A549 (cell line): ENCODE measurements around the gene ZNF286A. TPM values are rescaled to one million over a fixed set of nuclear protein-coding genes. Genes with fewer than 3 reads are reported as not detected.
A peak's percentile ranks its signal among the peaks of the same experiment; 100 is the strongest.
"Not testable (repeated sequence)": the region's sequence is repeated elsewhere in the genome, so short reads cannot be mapped to it uniquely, and the experiment has no call there.

Experiments used
- ATAC-seq, 2 experiments: fragments of 200-7000 bp in 1 of 2; fragments of >200 bp in 1 of 2; cut with Nextera tagmentation in 1 of 2; cut with Tn5 transposase in 1 of 2; 3 replicates each; pipeline versions ENCODE4 v1.8.0 to v1.9.1; 2018 to 2020; ENCODE audit warnings: mild to moderate bottlenecking in 1 of 2, moderate library complexity in 1 of 2
- CTCF ChIA-PET: fragments of 300-600 bp; sonication (Branson Sonifier 250); formaldehyde crosslinking; extraction: SDS; loops from one replicate; lab custom pipeline; 2021; ENCODE audit warnings: antibody characterized with exemption, inconsistent platforms; lab: Yijun Ruan, JAX
- POLR2A ChIA-PET: fragments of 350-600 bp; formaldehyde crosslinking; extraction: SDS; loops from one replicate; lab custom pipeline; 2021; ENCODE audit warnings: antibody characterized with exemption, inconsistent platforms; lab: Yijun Ruan, JAX
- DNase-seq, 2 experiments: peaks; one replicate each; pipeline versions ENCODE4 v3.0.0 to v3.0.0-alpha.2; 2011 to 2016; ENCODE audit warnings: low read depth in 1 of 2, low spot score in 1 of 2
- FAIRE-seq: peaks from 2 replicates; lab custom pipeline; 2011; peaks lifted over from hg19 to GRCh38; lab: Jason Lieb, UNC
- H3K27ac ChIP-seq, 2 experiments: fragments of >200 bp; sonication (Bioruptor Twin); formaldehyde crosslinking; 3 replicates each; pipeline ENCODE4 v1.5.1; 2016 to 2017
- H3K4me1 ChIP-seq: fragments of >200 bp; sonication (Bioruptor Twin); formaldehyde crosslinking; 3 replicates; pipeline ENCODE4 v1.6.1; 2016
- H3K4me2 ChIP-seq: fragments of >200 bp; sonication (Bioruptor Twin); formaldehyde crosslinking; 3 replicates; pipeline ENCODE4 v1.6.1; 2016
- H3K4me3 ChIP-seq: fragments of >200 bp; sonication (Bioruptor Twin); formaldehyde crosslinking; 3 replicates; pipeline ENCODE4 v1.5.1; 2016
- H3K9me3 ChIP-seq: fragments of >200 bp; sonication (Bioruptor Twin); formaldehyde crosslinking; 3 replicates; pipeline ENCODE4 v1.6.1; 2016
- CBX2 ChIP-seq: fragments of 200-600 bp; sonication (generic); IDR thresholded peaks from 2 replicates; pipeline ENCODE4 v1.6.1; 2016; ENCODE audit warnings: low read depth, mild to moderate bottlenecking, borderline replicate concordance
- CEBPB ChIP-seq, 2 experiments: fragments of >200 bp in 1 of 2; sonication (Bioruptor Twin) in 1 of 2; formaldehyde crosslinking in 1 of 2; IDR thresholded peaks; 2 replicates each; pipeline ENCODE4 v1.6.1; 2012 to 2016
- CHD2 ChIP-seq: fragments of 150-350 bp; IDR thresholded peaks from 2 replicates; pipeline ENCODE4 v1.6.1; 2014; ENCODE audit warnings: low read length; ENCODE audit not compliant: partially characterized antibody
- CHD4 ChIP-seq: fragments of 200-600 bp; sonication (generic); IDR thresholded peaks from 2 replicates; pipeline ENCODE4 v1.6.1; 2016; ENCODE audit warnings: antibody characterized with exemption, mild to moderate bottlenecking, borderline replicate concordance
- E2F6 ChIP-seq: IDR thresholded peaks from 2 replicates; pipeline ENCODE4 v1.6.1; 2012; ENCODE audit warnings: low read depth, borderline replicate concordance
- EHMT2 ChIP-seq: fragments of 200-600 bp; sonication (generic); IDR thresholded peaks from 2 replicates; pipeline ENCODE4 v1.6.1; 2016; ENCODE audit warnings: antibody characterized with exemption, low read depth, mild to moderate bottlenecking, moderate library complexity
- ESRRA ChIP-seq: fragments of 150-350 bp; IDR thresholded peaks from 2 replicates; pipeline ENCODE4 v1.6.1; 2014; ENCODE audit warnings: mild to moderate bottlenecking, low read length, borderline replicate concordance
- FOSB ChIP-seq: fragments of 250-450 bp; sonication (Bioruptor Pico); IDR thresholded peaks from 2 replicates; pipeline ENCODE4 v1.5.0; 2020; ENCODE audit warnings: mild to moderate bottlenecking, moderate library complexity
- FOSL2 ChIP-seq, 2 experiments: fragments of 450-650 bp in 1 of 2; fragments of >200 bp in 1 of 2; sonication (Bioruptor Twin) in 1 of 2; formaldehyde crosslinking; IDR thresholded peaks; 2 replicates each; pipeline versions ENCODE4 v1.5.0 to v1.6.1; 2016 to 2020; ENCODE audit warnings: mild to moderate bottlenecking in 1 of 2, moderate library complexity in 1 of 2
- FOXS1 ChIP-seq: fragments of 250-450 bp; sonication (Bioruptor Pico); IDR thresholded peaks from 2 replicates; pipeline ENCODE4 v1.5.0; 2020; ENCODE audit warnings: mild to moderate bottlenecking, moderate library complexity
- GATA3 ChIP-seq: IDR thresholded peaks from 2 replicates; pipeline ENCODE4 v1.6.1; 2012; ENCODE audit warnings: borderline replicate concordance
- HES2 ChIP-seq: fragments of >200 bp; sonication (Bioruptor Twin); formaldehyde crosslinking; IDR thresholded peaks from 2 replicates; pipeline ENCODE4 v1.6.1; 2016
- HEYL ChIP-seq: fragments of 250-450 bp; sonication (Bioruptor Pico); IDR thresholded peaks from 2 replicates; pipeline ENCODE4 v1.8.0; 2021; ENCODE audit warnings: mild to moderate bottlenecking, moderate library complexity
- HOXB13 ChIP-seq: fragments of 250-450 bp; sonication (Bioruptor Pico); IDR thresholded peaks from 2 replicates; pipeline ENCODE4 v1.5.0; 2020; ENCODE audit warnings: low read depth, mild to moderate bottlenecking, moderate library complexity
- JUN ChIP-seq, 2 experiments: fragments of >200 bp; sonication (Bioruptor Twin); formaldehyde crosslinking; IDR thresholded peaks; 2 replicates in 1 of 2; 3 replicates in 1 of 2; pipeline ENCODE4 v1.6.1; 2016 to 2017
- JUNB ChIP-seq: fragments of >200 bp; sonication (Bioruptor Twin); formaldehyde crosslinking; IDR thresholded peaks from 2 replicates; pipeline ENCODE4 v1.6.1; 2016
- KDM5A ChIP-seq: fragments of 200-600 bp; sonication (generic); IDR thresholded peaks from 2 replicates; pipeline ENCODE4 v1.6.1; 2016; ENCODE audit warnings: antibody characterized with exemption, mild to moderate bottlenecking
- MAFK ChIP-seq: fragments of 450-650 bp; IDR thresholded peaks from 2 replicates; pipeline ENCODE4 v1.6.1; 2014; ENCODE audit not compliant: partially characterized antibody
- MAX ChIP-seq: IDR thresholded peaks from 2 replicates; pipeline ENCODE4 v1.6.1; 2012
- MAZ ChIP-seq: fragments of 150-350 bp; IDR thresholded peaks from 2 replicates; pipeline ENCODE4 v1.6.1; 2014; ENCODE audit warnings: antibody characterized with exemption, low read depth, low read length, borderline replicate concordance
- PHF8 ChIP-seq: fragments of 200-600 bp; sonication (generic); IDR thresholded peaks from 2 replicates; pipeline ENCODE4 v1.6.1; 2016; ENCODE audit warnings: low read depth, mild to moderate bottlenecking, antibody characterized with exemption, moderate library complexity, borderline replicate concordance
- POLR2A ChIP-seq: IDR thresholded peaks from 2 replicates; pipeline ENCODE4 v1.6.1; 2012; ENCODE audit warnings: mild to moderate bottlenecking, low read length
- RAD21 ChIP-seq, 2 experiments: fragments of >200 bp in 1 of 2; sonication (Bioruptor Twin) in 1 of 2; formaldehyde crosslinking in 1 of 2; IDR thresholded peaks in 1 of 2; conservative IDR thresholded peaks in 1 of 2; 2 replicates in 1 of 2; 3 replicates in 1 of 2; pipeline ENCODE4 v1.6.1; 2012 to 2018; ENCODE audit warnings: inconsistent platforms in 1 of 2
- RCOR1 ChIP-seq: fragments of 150-350 bp; IDR thresholded peaks from 2 replicates; pipeline ENCODE4 v1.6.1; 2014; ENCODE audit warnings: antibody characterized with exemption, low read length, low read depth
- REST ChIP-seq: fragments of 200-600 bp; sonication (generic); IDR thresholded peaks from 2 replicates; pipeline ENCODE4 v1.6.1; 2016; ENCODE audit warnings: antibody characterized with exemption, mild to moderate bottlenecking, moderate library complexity
- RFX5 ChIP-seq: fragments of 450-650 bp; IDR thresholded peaks from 2 replicates; pipeline ENCODE4 v1.7.1; 2014; ENCODE audit warnings: antibody characterized with exemption, mild to moderate bottlenecking, moderate library complexity
- USF2 ChIP-seq: fragments of 450-650 bp; IDR thresholded peaks from 2 replicates; pipeline ENCODE4 v1.6.1; 2014; ENCODE audit warnings: antibody characterized with exemption
- ZC3H11A ChIP-seq: fragments of 450-650 bp; IDR thresholded peaks from 2 replicates; pipeline ENCODE4 v1.6.1; 2014; ENCODE audit warnings: antibody characterized with exemption, mild to moderate bottlenecking
- ZFP36 ChIP-seq: fragments of 450-650 bp; IDR thresholded peaks from 2 replicates; pipeline ENCODE4 v1.6.1; 2014; ENCODE audit warnings: borderline replicate concordance; ENCODE audit not compliant: partially characterized antibody
- WGBS: methylation state at CpG from one replicate; pipeline ENCODE4 v1.1.6; 2017; ENCODE audit errors: missing lambda C conversion rate; 5-methylcytosine and 5-hydroxymethylcytosine counted together
- polyA minus RNA-seq: library from RNA; depleted of rRNA, polyadenylated mRNA; stranded (reverse); fragments of >200 nt; gene quantifications from 2 replicates; pipeline ENCODE4 v1.2.3, GENCODE V29; 2011; rRNA and poly(A)+ RNA removed
- polyA plus RNA-seq, 4 experiments: library from polyadenylated mRNA; depleted of rRNA in 3 of 4; stranded (reverse); fragments of >200 nt; fragmentation: RNase III in 1 of 4; extraction: RNeasy Plus Mini Kit Qiagen cat#74134 plus additional on column Dnase treatment in 1 of 4; gene quantifications; 2 replicates in 3 of 4; 3 replicates in 1 of 4; pipeline ENCODE4 v1.2.3, GENCODE V29; 2011 to 2017

ZNF286A gene
- 40.5 and 49.6 TPM in 2 replicates for polyA plus RNA-seq (2011; rRNA removed)
- polyA plus RNA-seq (2012; cell fraction: cytosol; rRNA removed) = 21.3 and 25.7 TPM in 2 replicates
- 8.8 and 10.7 TPM in 2 replicates for polyA plus RNA-seq (2012; cell fraction: nucleus; rRNA removed)
- polyA plus RNA-seq (2017; fragmentation: RNase III; extraction: RNeasy Plus Mini Kit Qiagen cat#74134 plus additional on column Dnase treatment) = 34.4 to 43.8 TPM (median 43.4 TPM) in 3 replicates
- 21.2 and 27.1 TPM in 2 replicates for polyA minus RNA-seq

GRCh38 chr17:15699413-15699924 lies at the start of gene ZNF286A:
Gene ZNF286A, plus strand, starts transcription at chr17:15699752. Its CDS starts 578 bp downstream, at chr17:15700330.
- POLR2A ChIA-PET = interaction anchor here (0.6 to 1.2 kb wide), 3 partner anchors 43 to 300 kb away, joined by 3 to 11 read pairs (median 3); partner anchors contain the start of genes TTC19 and ZSWIM7
- H3K4me1 ChIP-seq, H3K9me3 ChIP-seq, CTCF ChIA-PET: not testable (repeated sequence)
- Histone ChIP-seq H3K4me3 (peak within 1 kb of the TSS; percentile 61), H3K27ac (peak within 1 kb of the TSS; percentile 77 to 89), H3K4me2 (peak within 1 kb of the TSS; percentile 72)
- WGBS = 2% methylated on average over 15 of the region's 44 CpGs
- ATAC-seq (peak; percentile 99), FAIRE-seq (peak; percentile 96), DNase-seq (peak; percentile 91 to 100)
- TF ChIP-seq POLR2A (peak; percentile 44), JUN (IDR thresholded peaks at IDR 0.05) (0 out of 5 replicates have a peak, but pooled peaks of 1 of the 2 experiments have one; percentile 19), REST (peak; percentile 89), PHF8 (0 out of 2 replicates have a peak, but pooled peaks have one; percentile 41), USF2 (peak; percentile 39), MAX (peak; percentile 73), CHD2 (peak; percentile 89)

GRCh38 chr17:15649861-15650421 lies 49.6 kb upstream of the ZNF286A start:
- no peak for ATAC-seq
- peak; percentile 52 to 55 for DNase-seq
- peak overlapping the region; percentile 91 for H3K4me2 ChIP-seq
- no peaks in the 10 kb centered on the region for H3K9me3 ChIP-seq
- H3K4me3 ChIP-seq = peak overlapping the region; percentile 66
- peaks cover 38% of the 10 kb centered on the region for H3K4me1 ChIP-seq
- ChIA-PET POLR2A (no interaction called here), CTCF (interaction anchor here (0.9 to 2.2 kb wide), 4 partner anchors 9 to 295 kb away, joined by 3 to 6 read pairs (median 4); partner anchors contain the start of gene ADORA2B)
- no peak for FAIRE-seq
- H3K27ac ChIP-seq = peak overlapping the region; percentile 90 to 95
- WGBS = 3% methylated on average over 6 of the region's 6 CpGs
- TF ChIP-seq ZC3H11A (no peak), RAD21 (conservative IDR thresholded peaks at IDR 0.05 in 1 of 2, IDR thresholded peaks at IDR 0.05 in 1 of 2) (peak in 1 of 2 experiments; percentile 10; a peak in 1 of 5 replicates), MAX (peak; percentile 73; the same call in 1 of the 2 replicates), JUN (IDR thresholded peaks at IDR 0.05) (peak; percentile 31 to 40; a peak in 1 of 5 replicates), RCOR1 (no peak), HEYL (CRISPR knock-in tag) (no peak), HES2 (no peak), PHF8 (no peak), HOXB13 (CRISPR knock-in tag) (no peak), E2F6 (peak; percentile 42; the same call in 1 of the 2 replicates), JUNB (peak; percentile 43; the same call in 1 of the 2 replicates), CHD4 (no peak), MAZ (no peak), FOXS1 (no peak), FOSL2 (IDR thresholded peaks at IDR 0.05) (peak; percentile 64), FOSL2 (CRISPR knock-in tag; IDR thresholded peaks at IDR 0.05) (peak; percentile 77), CEBPB (IDR thresholded peaks at IDR 0.05) (0 out of 4 replicates have a peak, but pooled peaks of 1 of the 2 experiments have one; percentile 17), MAFK (no peak), GATA3 (peak; percentile 52; the same call in 1 of the 2 replicates), EHMT2 (no peak), FOSB (CRISPR knock-in tag) (no peak), CBX2 (no peak), KDM5A (no peak), ZFP36 (no peak), ESRRA (no peak), RFX5 (no peak)
